RWPE2 (cell line): Measurements from ENCODE around the gene GRAP.

ENCODE experiments used
- ATAC-seq: fragments of 200-7000 bp; cut with Tn5 transposase; 3 replicates; pipeline ENCODE4 v1.9.1; 2021; ENCODE audit warnings: low read depth
- DNase-seq: peaks from one replicate; pipeline ENCODE4 v3.0.0-alpha.2; 2020; ENCODE audit warnings: low spot score
- H3K27ac ChIP-seq: fragments of 450-650 bp; 2 replicates; pipeline ENCODE4 v1.5.1; 2017; ENCODE audit warnings: mild to moderate bottlenecking; ENCODE audit not compliant: poor library complexity, severe bottlenecking
- H3K27me3 ChIP-seq: fragments of 250-450 bp; sonication (Bioruptor Pico); 2 replicates; pipeline ENCODE4 v1.5.1; 2021; ENCODE audit warnings: mild to moderate bottlenecking, moderate library complexity; ENCODE audit not compliant: insufficient read depth, poor library complexity, severe bottlenecking
- H3K36me3 ChIP-seq: fragments of 250-450 bp; sonication (Bioruptor Pico); 2 replicates; pipeline ENCODE4 v1.5.1; 2020; ENCODE audit warnings: low read depth, mild to moderate bottlenecking, moderate library complexity
- H3K4me1 ChIP-seq: fragments of 250-450 bp; sonication (Bioruptor Pico); 2 replicates; pipeline ENCODE4 v1.5.1; 2021; ENCODE audit warnings: mild to moderate bottlenecking, moderate library complexity; ENCODE audit not compliant: insufficient read depth, poor library complexity, severe bottlenecking
- H3K4me3 ChIP-seq: fragments of 250-450 bp; sonication (Bioruptor Pico); 2 replicates; pipeline ENCODE4 v1.5.1; 2021; ENCODE audit warnings: mild to moderate bottlenecking, moderate library complexity; ENCODE audit not compliant: severe bottlenecking
- H3K9me3 ChIP-seq: fragments of 250-450 bp; sonication (Bioruptor Pico); 2 replicates; pipeline ENCODE4 v1.5.1; 2021; ENCODE audit warnings: mild to moderate bottlenecking, moderate library complexity; ENCODE audit not compliant: severe bottlenecking
- CTCF ChIP-seq: fragments of 450-650 bp; IDR thresholded peaks from one replicate; pipeline ENCODE4 v1.5.1; 2017; ENCODE audit warnings: mild to moderate bottlenecking, moderate library complexity; ENCODE audit not compliant: poor library complexity, severe bottlenecking

Gene GRAP

DNA sequence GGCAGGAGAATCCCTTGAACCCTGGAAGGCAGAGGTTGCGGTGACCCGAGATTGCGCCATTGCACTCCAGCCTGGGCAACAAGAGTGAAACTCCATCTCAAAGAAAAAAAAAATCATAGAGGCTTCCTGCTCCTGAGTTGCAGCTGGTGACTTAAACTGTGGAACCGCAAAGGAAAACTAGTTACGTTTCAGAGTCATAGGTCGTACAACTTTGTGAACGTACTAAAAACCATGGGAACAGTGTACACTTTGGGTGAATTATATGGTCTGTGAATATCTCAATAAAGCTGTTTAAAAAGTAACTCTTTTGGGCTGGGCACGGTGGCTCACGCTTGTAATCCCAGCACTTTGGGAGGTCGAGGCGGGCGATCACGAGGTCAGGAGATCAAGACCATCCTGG lies 71.2 kb downstream of the GRAP start:
- no peak for TF ChIP-seq CTCF
- Histone ChIP-seq H3K27me3 (no peaks in the 10 kb centered on the region), H3K4me1 (no peaks in the 10 kb centered on the region), H3K36me3 (peaks cover 79% of the 10 kb centered on the region), H3K4me3 (no peak overlapping the region), H3K27ac (no peak overlapping the region), H3K9me3 (no peaks in the 10 kb centered on the region)
- no peak for DNase-seq
- ATAC-seq = no peak

GRCh38 chr17:18974407-18975149 lies 72.2 kb downstream of the GRAP start:
- no peak for DNase-seq
- TF ChIP-seq CTCF = no peak
- no peaks in the 10 kb centered on the region for H3K9me3 ChIP-seq
- no peak for ATAC-seq
- peaks cover 79% of the 10 kb centered on the region for H3K36me3 ChIP-seq
- H3K4me3 ChIP-seq = no peak overlapping the region
- no peaks in the 10 kb centered on the region for H3K27me3 ChIP-seq
- H3K27ac ChIP-seq = no peak overlapping the region
- peaks cover 5% of the 10 kb centered on the region for H3K4me1 ChIP-seq

- Histone ChIP-seq H3K36me3 (peaks cover 57% of the 10 kb centered on the region), H3K27me3 (no peaks in the 10 kb centered on the region), H3K4me1 (peaks cover 29% of the 10 kb centered on the region), H3K9me3 (no peaks in the 10 kb centered on the region), H3K27ac (no peak overlapping the region), H3K4me3 (no peak overlapping the region)
- no peak for DNase-seq
- ATAC-seq = no peak
- TF ChIP-seq CTCF = no peak
Observed at GRCh38 chr17:18971801-18972200, 75.0 kb downstream of the GRAP start.
